ENCODE results near the gene HPCAL1. TPM values are rescaled to one million over a fixed set of nuclear protein-coding genes. Genes with fewer than 3 reads are reported as not detected.

Gene HPCAL1
- total RNA-seq, 2 experiments from 2014 or later: 9.2 to 9.7 TPM

GRCh38 chr2:10462178-10463083 is 159.7 kb downstream of the HPCAL1 start:
- H3K4me1 ChIP-seq (ENCODE audit: insufficient read depth, low read length, poor library complexity, severe bottlenecking): no peaks in the 10 kb centered on the region
- no peaks in the 10 kb centered on the region for H3K36me3 ChIP-seq (ENCODE audit: insufficient read depth, low read length)
- no peak for DNase-seq (ENCODE audit: low spot score)
- H3K4me3 ChIP-seq (ENCODE audit: low read depth, low read length, poor library complexity, severe bottlenecking): no peak overlapping the region
- no peaks in the 10 kb centered on the region for H4K20me1 ChIP-seq (ENCODE audit: insufficient read depth, low read length)
- H2AFZ ChIP-seq (ENCODE audit: low read length): no peak overlapping the region
- no peaks in the 10 kb centered on the region for H3K9me2 ChIP-seq (ENCODE audit: insufficient read depth, low read length)
- ChIA-PET CTCF (ENCODE audit: unreplicated experiment) (no interaction called here), POLR2A (interaction anchor here (0.5 kb wide), 1 partner anchor 182 kb away, joined by 3 read pairs; no protein-coding TSS in a partner anchor)
- no peak for TF ChIP-seq CTCF (conservative IDR thresholded peaks at IDR 0.05; ENCODE audit: low read length)
- no peak for TF ChIP-seq EZH2phosphoT487 (IDR thresholded peaks at IDR 0.05; ENCODE audit: borderline replicate concordance, low read depth, low read length)
- intact Hi-C loops (cut with micrococcal nuclease; ENCODE audit: unreplicated experiment): no loop called here
- BruUV-seq (replicated peaks): no TSS peak
- H3K27ac ChIP-seq (ENCODE audit: low read depth, low read length, poor library complexity, severe bottlenecking): no peak overlapping the region
- H3K9me3 ChIP-seq (ENCODE audit: low read length): no peaks in the 10 kb centered on the region
- no peak overlapping the region for H3K4me2 ChIP-seq (ENCODE audit: low read length)
- no peaks in the 10 kb centered on the region for H3K79me2 ChIP-seq (ENCODE audit: insufficient read depth, low read depth, low read length)

GRCh38 chr2:10465910-10466309 is 163.2 kb downstream of the HPCAL1 start:
- Histone ChIP-seq H3K36me3 (ENCODE audit: insufficient read depth, low read length) (no peaks in the 10 kb centered on the region), H3K9me3 (ENCODE audit: low read length) (no peaks in the 10 kb centered on the region), H3K4me1 (ENCODE audit: insufficient read depth, low read length, poor library complexity, severe bottlenecking) (no peaks in the 10 kb centered on the region), H3K4me2 (ENCODE audit: low read length) (no peak overlapping the region), H4K20me1 (ENCODE audit: insufficient read depth, low read length) (no peaks in the 10 kb centered on the region), H3K27ac (ENCODE audit: low read depth, low read length, poor library complexity, severe bottlenecking) (no peak overlapping the region), H3K79me2 (ENCODE audit: insufficient read depth, low read depth, low read length) (no peaks in the 10 kb centered on the region), H3K9me2 (ENCODE audit: insufficient read depth, low read length) (no peaks in the 10 kb centered on the region), H3K4me3 (ENCODE audit: low read depth, low read length, poor library complexity, severe bottlenecking) (no peak overlapping the region), H2AFZ (ENCODE audit: low read length) (no peak overlapping the region)
- BruUV-seq (replicated peaks): no TSS peak
- no peak for DNase-seq (ENCODE audit: low spot score)
- intact Hi-C loops (cut with micrococcal nuclease; ENCODE audit: unreplicated experiment): no loop called here
- POLR2A ChIA-PET: no interaction called here
- CTCF ChIA-PET (ENCODE audit: unreplicated experiment): no interaction called here
- TF ChIP-seq CTCF (conservative IDR thresholded peaks at IDR 0.05; ENCODE audit: low read length) (no peak), EZH2phosphoT487 (IDR thresholded peaks at IDR 0.05; ENCODE audit: borderline replicate concordance, low read depth, low read length) (no peak)

GRCh38 chr2:10466801-10467200 is 164.1 kb downstream of the HPCAL1 start:
- CTCF ChIA-PET (ENCODE audit: unreplicated experiment): no interaction called here
- BruUV-seq (replicated peaks): no TSS peak
- no peak for DNase-seq (ENCODE audit: low spot score)
- no peak for TF ChIP-seq EZH2phosphoT487 (IDR thresholded peaks at IDR 0.05; ENCODE audit: borderline replicate concordance, low read depth, low read length)
- no peak for TF ChIP-seq CTCF (conservative IDR thresholded peaks at IDR 0.05; ENCODE audit: low read length)
- POLR2A ChIA-PET: no interaction called here
- Histone ChIP-seq H3K36me3 (ENCODE audit: insufficient read depth, low read length) (no peaks in the 10 kb centered on the region), H3K79me2 (ENCODE audit: insufficient read depth, low read depth, low read length) (no peaks in the 10 kb centered on the region), H3K4me2 (ENCODE audit: low read length) (no peak overlapping the region), H3K4me3 (ENCODE audit: low read depth, low read length, poor library complexity, severe bottlenecking) (no peak overlapping the region), H3K27ac (ENCODE audit: low read depth, low read length, poor library complexity, severe bottlenecking) (no peak overlapping the region), H4K20me1 (ENCODE audit: insufficient read depth, low read length) (no peaks in the 10 kb centered on the region), H3K9me3 (ENCODE audit: low read length) (no peaks in the 10 kb centered on the region), H3K9me2 (ENCODE audit: insufficient read depth, low read length) (no peaks in the 10 kb centered on the region), H2AFZ (ENCODE audit: low read length) (no peak overlapping the region), H3K4me1 (ENCODE audit: insufficient read depth, low read length, poor library complexity, severe bottlenecking) (no peaks in the 10 kb centered on the region)
- intact Hi-C loops (cut with micrococcal nuclease; ENCODE audit: unreplicated experiment): no loop called here

Data from OCI-LY7 (cell line).